ENCODE data around the gene HOXB9.

Gene HOXB9

DNA sequence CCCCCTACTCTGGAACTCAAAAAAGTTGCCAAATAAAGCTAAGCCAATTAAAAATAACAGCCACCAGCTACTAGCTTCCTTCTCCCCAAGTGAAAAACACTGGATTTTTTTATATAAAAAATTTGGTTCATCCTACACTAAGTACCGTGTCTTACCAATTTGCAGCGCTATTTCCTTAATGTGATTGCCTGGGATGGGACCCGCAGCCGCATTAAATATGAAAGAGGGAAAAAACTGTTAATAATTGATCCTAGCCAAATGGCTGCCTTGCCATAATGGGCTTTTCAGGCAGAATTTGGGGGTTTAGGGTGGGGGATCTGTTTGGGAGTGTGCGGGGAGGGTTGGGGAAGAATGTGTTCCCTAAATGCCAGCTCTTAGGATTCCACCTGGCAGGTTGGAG, 2.0 kb downstream of the HOXB9 start:
- no peak for DNase-seq (ENCODE audit: low spot score)

DNA sequence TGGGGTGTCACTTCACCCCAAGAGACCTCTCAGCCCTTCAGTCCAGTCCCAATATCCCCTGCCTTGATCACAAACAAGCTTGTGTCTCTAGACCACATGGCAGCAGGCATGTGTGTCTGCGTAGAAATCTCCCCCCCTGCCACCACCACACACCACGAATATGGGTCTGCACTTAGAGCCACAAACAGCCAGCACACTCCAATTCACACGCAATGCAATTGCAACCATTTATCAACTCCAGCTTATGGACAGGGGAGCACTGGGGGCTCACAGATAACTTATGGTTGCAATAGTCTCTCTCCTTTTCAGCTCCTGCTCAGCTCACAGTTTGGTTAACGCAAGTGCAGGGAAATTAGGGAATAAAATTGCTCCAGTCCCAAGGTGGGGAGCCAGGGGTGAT, 2.6 kb downstream of the HOXB9 start:
- DNase-seq (ENCODE audit: low spot score): no peak

DNA sequence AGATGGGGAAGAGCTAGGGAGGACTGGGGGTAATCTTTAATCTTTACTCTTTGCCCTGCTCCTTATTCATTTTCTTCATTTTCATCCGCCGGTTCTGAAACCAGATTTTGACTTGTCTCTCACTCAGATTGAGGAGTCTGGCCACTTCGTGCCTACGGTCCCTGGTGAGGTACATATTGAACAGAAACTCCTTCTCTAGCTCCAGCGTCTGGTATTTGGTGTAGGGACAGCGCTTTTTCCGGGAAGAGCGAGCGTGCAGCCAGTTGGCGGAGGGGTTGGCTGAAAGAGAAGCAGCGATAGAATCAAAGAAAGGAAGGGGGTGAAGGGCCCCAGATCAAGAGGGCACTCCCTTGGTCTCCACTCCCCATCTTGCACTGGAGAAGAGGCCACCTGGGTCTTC, 3.3 kb downstream of the HOXB9 start:
- no peak for DNase-seq (ENCODE audit: low spot score)

DNA sequence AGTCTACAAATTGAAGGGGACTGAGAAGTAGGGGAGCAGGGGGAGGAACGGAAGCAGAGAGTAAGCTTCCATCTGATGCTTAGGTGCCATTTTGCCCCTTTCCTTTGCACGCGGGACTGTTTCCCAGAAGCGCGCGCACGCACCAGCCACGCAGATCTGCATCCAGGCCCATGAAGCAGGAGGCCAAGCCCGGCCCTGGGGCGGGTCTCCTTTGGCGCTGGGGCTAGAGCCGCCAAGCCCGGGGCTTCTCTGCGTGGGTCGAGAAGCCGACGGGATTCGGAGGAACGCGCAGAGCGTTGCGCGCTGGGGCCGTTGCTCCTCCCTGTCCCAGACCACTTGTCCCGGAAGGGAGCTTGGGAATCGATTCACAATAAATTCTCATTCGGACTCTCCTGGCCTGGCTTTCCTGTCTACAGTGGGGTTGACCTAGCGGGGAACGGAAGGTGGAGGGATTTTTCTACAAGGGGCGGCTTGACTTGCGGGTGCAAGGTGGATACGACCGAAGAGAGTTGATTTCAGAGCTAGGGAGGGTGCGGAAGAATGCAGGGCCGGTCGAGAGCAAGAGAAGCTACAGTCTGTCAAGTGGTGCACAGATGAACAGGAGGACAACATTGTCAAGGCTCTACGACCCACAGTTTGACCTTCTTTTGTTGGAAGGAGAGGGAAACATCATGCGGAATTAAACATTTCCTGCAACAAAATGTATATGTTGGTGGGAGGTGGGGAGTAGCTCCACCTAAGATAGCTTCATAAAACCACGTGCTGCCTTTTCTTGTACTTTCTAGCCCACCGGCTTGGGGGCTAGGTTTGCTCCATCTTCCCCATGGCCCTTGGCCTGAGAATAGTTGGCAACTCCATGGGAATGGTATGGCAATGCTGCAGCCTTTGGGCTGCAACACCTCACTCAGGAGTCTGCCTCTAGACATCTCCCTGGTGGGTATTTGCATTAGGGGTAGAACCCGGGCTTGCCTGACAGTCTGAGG, 4.5 kb downstream of the HOXB9 start:
- DNase-seq (ENCODE audit: low spot score): no peak

DNA sequence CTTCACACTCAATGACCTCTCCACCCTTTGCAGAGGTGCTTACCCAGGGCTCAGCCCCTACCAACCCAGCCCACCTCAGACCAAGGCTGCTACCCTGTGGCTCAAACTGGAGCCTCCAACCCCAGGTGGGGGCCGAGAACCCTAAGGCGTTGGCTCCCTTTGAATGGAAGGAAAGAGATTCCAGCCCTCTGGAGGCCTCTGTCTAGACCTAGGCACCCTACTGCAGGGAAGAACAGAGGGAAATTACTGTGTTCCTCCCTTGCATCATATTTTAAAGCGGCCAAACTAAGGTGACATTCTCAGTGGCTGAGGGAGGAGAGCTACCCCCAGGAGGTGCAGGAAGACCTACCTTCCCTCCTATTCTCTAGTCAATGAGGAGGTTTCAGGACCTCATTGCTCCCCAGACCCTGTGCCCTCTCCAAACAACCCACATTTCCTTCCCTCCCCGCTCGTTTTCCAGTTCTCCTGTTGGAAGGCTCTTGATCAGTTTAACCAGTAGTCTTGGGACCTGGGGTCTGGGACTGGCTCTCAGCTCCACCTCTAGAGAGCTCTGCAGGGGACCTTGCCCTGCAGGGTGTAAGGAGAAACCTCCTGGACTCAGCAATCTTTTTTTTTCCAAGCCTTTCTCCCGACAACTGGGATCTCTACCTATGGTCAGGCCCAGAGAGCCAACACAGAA, 5.6 kb downstream of the HOXB9 start:
- DNase-seq (ENCODE audit: low spot score): no peak

DNA sequence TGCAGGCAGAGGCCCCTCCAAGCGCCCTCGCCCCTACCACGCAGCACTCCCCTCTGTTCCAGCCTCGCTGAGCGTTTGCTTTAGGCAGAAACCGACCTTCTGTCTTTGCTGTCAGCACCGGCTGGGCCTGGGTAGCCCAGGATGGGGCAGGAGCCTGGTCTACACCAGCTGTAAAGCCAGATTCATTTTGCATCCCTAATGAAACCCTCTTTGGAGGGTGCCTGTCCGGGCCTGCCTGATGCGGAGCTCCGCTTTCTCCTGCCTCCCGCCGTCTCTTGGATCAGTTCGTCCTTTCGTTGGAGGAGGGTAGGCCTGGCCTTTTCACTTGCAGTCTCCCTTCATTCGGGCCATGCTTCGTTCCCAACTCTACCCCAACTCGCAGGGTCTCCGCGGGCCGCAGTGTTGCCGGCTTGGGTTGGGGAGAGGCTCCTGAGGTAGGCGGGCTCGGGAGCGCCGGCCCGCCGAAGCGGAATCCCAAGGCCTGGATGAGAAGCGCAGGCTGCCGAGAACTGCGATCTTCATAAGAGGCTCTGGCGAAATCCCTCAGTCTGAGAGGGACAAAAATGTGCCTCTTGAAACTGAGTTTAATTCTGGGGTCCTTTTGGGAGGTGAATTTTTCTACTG, 6.2 kb downstream of the HOXB9 start:
- DNase-seq (ENCODE audit: low spot score): no peak

DNA sequence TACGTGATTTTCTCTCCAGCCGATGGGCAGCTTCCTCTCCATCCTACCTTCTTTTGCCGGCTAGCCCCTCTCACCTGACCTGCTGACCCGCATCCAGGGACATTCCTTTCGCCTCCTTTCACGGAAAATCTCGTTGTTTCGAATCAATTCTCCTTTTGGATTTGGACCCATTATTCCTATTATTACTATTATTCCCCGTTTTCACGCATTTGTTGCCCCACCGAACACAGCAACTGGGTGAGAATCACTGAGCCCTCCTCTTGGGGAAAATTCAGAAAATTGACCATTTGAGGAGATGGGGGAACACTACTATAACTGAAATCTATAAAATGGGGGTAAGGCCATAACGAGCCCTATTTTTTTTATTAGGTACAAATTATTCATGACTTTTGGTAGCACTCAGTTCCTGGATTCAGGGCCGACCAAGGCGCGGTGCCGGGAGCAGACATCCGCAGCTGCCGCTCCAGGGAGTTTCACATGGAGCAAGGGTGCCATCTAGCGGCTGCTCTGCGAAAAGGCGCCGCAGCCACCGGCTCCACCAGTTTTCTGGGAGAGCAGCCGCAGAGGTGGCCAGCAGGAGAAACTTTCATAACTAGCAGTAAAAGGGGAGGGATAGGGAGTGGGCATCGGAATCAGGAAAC, 7.8 kb downstream of the HOXB9 start:
- peak; percentile 95 for DNase-seq (ENCODE audit: low spot score)

DNA sequence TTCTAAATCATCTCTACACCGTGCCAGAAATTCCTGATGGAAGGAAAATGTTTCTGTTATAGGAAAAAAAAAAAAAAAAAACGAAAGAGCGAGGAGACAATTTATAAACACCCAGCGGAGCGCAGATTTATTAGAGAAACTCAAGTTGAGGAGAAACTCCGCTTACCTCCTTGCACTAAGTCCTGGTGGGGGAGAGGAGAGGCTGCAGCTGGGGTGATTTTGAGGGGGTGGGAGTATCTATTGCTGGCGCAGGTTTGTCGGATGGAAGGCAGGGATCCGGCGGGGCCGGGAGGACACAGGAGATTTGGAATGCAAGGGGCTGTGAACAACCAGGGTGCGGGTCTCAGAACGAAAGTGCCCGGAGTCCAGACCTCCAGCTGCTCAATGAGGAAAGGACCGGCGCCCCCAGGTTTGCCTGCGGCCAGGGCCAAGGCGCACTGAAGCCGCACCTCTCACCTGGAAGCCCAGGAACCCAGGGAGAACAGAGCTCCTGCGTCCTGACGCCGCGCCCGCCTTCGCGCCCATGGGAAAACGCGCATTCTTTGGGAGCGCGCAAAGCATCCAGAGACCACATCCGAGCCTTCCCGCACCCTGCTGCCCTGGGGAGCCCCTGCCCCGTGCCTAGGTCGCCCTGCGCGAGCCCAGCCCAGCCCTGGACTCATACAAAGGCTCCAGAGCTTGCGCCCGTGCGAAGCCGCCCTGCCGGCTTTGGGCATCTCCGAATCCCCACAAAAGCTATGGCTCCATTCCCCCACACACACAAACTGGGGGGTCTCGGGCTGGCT, 8.5 kb downstream of the HOXB9 start:
- no peak for DNase-seq (ENCODE audit: low spot score)

DNA sequence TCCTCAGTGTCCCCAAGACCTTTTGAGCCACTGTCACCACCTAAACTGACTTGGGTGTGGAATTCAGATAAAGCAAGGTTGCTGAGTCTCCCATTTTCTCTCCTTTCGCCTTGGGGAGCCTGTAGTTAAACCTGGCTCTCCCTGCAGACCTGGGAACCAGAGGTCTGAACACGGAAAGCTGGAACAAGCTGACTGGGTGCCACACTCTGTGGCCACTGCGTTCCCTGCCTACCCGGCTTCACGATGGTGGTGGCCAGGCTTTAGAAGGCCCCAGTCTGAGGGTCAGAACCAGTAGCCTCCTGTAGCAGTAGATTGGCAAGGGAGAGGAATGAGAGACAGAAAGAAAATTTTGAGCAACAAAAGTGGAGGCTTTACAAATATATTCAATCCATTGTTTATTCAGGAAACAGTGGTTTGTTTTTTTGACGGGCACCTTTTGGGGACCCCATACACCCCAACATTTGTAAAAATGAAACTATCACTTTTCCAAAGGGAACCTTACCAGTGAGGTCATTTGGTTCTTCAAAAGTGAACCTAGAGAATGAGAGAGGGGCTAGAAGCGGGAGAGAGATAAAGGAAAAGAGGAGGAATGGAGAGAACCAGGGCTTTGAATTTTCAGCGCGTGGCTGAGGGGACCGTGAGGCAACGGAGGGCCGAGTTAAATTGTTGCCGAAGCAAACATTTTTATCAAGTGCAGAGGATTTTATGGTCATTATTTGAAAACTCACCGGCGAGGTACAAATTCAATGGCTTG, 9.3 kb downstream of the HOXB9 start:
- no peak for DNase-seq (ENCODE audit: low spot score)

DNA sequence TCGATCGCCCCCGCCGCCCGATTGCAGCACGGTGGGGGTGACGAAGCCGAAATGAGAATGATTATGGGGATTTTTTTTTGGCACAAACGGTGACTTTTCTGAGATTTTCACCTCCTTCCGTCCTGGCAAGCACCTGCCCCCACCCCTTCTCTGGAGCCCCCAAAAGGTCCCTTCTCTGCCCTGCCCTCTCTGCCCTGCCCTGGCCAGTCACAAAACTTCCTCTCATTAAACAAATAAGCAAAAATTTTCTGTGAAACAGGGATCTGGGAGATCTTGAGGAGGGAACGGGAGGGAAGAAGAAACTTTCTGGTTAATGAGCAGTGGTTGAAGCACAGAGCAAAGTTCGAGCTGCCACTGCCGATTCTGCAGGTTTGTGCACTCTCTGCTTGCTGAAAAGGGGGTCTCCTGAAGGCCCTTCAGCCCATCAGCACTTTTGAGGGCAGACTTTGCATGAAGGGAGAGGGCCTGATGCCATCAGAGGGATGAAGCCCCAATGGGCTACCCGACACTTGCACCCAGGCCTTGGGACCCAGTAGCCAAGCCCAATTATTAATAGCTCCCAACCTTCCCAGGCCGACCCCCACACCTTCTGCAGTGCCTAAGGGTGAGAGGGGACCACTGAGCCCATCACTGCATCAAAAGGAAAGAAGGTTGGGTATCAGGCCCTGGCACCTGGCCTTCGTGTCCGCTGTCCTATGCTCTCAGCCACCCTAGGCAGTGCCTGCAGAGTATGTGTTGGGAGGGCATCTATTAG, 10.0 kb downstream of the HOXB9 start:
- DNase-seq (ENCODE audit: low spot score): no peak

DNA sequence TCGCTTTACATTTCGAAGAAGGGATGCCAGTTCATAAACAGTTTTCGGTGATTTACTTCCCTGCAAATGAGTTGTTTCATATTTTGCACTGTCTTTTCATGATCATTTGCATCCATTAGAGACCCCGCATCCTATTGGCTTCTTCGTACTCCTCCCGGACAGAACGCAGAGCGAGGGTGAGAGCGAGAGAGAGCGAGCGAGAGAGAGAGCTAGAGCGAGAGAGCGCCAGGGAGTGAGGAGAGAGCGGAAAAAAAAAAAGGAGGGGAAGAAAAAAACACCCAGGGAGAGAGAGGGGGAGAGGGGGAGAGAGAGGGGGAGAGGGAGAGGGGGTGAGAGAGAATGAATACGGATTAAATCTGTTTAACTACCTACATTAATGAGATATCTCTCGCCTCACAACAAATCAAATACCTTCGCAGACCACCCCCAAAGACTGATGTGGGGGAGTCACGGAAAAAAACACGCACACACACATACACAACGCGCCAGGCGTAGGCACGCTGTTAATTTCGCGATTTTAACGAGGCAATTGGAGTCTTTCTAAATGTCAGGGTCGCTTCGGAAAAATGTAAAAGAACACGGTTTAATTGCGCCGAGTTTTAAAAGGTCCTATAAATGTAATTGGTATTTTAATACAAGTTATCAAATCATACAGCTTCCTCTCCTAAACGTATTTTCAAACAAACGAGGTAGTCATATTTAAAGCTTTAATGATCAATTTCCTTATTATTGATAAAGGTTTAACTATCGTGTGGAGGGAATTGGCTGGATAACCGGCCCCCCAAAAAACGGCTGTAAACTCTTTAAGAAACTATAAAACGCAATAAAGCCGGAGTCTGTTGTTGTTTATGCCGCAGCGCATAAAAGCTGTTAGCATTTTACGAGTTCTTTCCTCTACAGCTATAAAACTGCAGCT, 10.9 kb downstream of the HOXB9 start, which contains the start of gene HOXB8:
HOXB8 (minus strand) TSS at position 246 of the 916 bp plus-strand sequence. CDS start 588 bp downstream, outside the sequence.
- DNase-seq (ENCODE audit: low spot score): no peak

DNA sequence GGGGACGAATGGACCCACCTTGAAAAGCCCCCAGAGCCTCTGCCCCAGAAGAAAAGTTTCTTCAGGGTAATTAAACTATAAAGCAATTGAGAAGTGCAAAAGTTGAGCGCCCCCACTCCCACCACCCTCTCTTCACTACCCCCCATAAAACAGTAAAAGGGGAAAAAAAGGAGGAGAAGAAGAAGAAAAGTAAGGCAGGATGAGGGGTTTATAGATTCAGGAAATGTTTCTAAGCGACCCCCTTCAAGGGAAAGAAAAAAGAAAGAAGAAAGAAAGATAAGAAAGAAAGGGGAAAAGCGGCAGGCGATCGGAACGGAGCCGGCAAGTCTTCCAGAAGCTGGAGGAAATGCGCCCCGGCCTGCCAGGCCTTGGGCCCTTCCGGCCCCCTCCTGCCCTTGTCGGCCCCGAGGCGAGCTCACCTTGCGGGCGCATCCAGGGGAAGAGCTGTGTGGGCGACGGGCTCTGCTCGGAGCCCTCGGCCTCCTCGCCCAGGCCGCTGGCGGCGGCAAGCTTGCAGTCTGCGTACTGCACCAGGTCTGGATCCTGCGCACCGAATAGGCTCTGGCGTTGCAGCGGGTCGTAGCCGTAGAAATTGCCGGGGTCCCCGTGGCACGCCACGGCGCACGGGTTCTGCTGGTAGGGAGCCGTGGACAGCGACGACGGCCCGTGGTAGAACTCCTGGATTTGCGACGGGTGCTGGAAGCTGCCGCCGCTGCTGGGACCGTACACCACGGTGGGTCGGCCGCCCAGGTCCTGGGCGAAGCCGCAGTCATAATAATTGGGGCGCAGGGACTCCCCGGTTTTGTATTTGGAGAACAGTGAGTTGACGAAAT, 12.1 kb downstream of the HOXB9 start:
- no peak for DNase-seq (ENCODE audit: low spot score)

DNA sequence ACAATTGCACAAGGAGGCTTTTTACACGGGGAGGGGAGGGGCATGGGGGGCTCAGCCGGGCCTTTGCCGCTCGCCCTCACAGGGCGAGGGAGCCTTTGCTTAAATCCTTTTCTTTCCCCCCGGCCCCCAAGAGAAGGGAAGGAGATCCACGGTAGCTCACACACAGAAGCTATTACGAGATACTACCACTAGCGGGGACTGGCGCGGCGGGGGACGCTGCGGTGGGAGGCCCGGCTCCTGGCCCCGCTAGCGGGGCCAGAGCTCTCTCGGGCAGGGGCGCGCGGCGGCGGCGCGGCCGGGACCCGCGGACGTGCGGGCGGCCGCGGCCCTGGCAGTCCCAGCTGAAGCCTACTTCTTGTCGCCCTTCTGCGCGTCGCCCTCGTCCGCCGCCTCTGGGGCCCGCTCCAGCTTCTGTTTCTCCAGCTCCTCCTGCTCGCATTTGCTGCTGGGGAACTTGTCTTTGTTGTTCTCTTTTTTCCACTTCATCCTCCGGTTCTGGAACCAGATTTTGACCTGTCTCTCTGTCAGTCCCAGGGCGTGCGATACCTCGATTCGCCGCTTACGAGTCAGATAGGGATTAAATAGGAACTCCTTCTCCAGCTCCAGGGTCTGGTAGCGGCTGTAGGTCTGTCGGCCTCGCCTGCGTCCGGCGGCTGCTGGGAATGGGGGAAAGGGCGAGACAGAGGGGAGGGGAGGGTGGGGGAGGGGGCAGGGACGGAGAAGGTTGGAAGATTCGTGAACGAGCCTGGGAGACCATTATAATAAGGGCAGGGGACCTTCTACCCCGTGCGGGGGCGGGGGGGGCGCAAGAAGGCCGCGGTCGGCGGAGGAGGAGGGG, 13.1 kb downstream of the HOXB9 start:
- peak; percentile 41 for DNase-seq (ENCODE audit: low spot score)

DNA sequence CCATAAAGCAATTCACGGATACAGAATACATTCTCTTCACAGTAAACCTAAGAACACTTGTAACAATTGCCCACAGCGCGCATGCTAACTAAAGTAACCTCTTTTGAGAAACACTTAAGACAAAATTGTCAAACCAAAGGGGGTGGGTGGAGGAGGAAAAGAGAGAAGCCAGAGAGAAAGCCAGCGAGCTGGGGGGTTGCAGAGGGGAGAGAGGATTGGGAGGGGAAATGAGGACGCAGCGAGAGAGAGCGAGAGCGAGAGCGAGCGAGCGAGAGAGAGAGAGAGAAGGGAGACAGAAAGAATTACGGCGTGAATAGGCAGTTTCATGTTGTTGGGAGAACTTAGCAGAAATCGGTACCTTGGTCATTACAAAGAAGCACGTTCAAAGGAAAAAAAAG, 13.7 kb downstream of the HOXB9 start:
- no peak for DNase-seq (ENCODE audit: low spot score)

DNA sequence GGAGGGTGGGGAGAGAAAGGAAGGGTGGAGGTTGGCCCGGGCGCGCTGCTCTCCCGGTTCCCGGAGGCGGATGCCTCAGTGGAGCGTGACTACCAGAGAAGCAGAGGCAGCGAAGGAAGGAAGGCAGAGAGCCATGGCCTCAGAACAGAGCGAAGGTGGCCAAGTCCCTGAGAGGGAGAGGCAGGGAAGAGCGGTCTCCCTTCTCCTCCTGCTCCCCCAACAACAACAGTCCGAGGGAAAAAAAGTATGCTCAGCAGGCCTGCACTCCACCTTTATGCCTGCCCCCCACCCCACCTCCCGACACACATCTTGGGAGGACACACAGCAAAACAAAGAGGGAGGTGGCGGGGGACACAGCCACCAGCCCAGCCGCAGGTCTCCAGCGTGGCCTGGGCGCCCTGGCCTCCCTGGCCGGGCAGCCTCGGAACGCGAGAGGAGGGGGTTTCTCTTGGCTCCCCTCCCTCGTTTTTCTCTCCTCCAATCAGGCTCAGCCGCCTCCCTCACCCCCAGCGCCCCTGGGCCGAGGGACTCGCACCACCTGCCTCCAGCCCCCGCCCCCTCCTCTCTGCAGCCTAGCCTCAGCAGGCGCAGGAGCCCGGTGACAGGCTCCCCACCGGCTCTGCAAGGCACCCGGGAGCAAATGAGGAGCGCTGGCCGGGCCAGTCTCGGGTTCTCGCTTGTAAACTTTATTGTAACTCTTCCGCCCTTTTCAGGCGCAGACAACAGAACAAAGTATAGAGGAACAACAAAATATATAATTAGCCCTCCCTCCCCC, 14.3 kb downstream of the HOXB9 start:
- DNase-seq (ENCODE audit: low spot score): peak; percentile 35

DNA sequence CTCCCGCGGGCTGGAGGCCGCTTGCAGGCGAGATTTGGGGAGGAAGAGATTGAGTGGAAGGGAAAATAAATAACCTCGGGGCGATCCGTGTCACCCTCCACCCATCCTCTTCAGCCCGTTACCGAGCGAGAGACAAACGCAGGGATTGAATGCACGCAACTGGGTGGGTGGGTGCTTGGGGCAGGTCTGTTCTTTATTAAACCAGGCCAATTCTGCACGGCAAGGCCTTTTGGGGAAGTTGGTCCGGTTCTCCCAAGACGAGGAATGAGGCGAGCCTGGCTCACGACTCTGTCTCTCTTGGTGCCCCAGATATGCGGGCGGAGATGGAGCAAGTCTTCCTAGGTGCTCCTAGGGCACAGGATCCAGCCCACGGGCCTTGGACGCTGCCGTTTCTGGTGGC, 14.9 kb downstream of the HOXB9 start:
- no peak for DNase-seq (ENCODE audit: low spot score)
